Measurements from ENCODE around the gene GRAP2.

DNA sequence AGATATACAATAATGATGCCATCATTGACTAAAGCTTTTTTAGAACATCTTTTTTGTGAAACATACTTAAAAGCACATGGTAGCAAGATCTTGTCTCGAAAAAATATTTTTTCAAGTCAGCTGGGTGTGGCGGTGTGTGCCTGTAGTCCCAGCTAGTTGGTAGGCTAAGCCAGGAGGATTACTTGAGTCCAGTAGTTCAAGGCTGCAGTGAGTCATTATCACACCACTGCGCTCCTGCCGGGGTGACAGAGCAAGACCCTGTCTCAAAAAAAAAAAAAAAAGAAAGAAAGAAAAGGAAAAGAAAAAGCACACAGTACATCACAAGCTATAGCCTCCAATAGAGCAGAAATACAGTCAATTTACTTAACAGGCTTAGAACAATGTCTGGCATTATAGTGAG, 44.3 kb upstream of the GRAP2 start:
- TF ChIP-seq STAG1 (CRISPR knock-in tag; IDR thresholded peaks at IDR 0.05; ENCODE audit: borderline replicate concordance) (no peak), CBX3 (IDR thresholded peaks at IDR 0.05; ENCODE audit: borderline replicate concordance in 1 of 2, low read length in 2 of 2) (no peak), ETV5 (CRISPR knock-in tag; IDR thresholded peaks at IDR 0.05; ENCODE audit: low read depth) (no peak), ZNF239 (CRISPR knock-in tag; IDR thresholded peaks at IDR 0.05) (no peak), ZNF561 (CRISPR knock-in tag; conservative IDR thresholded peaks at IDR 0.05) (no peak), POLR2A (conservative IDR thresholded peaks at IDR 0.05) (no peak), RFX5 (IDR thresholded peaks at IDR 0.05; ENCODE audit: low read depth, low read length) (no peak), EZH2 (IDR thresholded peaks at IDR 0.05; ENCODE audit: borderline replicate concordance, low read depth, low read length) (no peak)
- TF ChIP-seq, protein P1, sequence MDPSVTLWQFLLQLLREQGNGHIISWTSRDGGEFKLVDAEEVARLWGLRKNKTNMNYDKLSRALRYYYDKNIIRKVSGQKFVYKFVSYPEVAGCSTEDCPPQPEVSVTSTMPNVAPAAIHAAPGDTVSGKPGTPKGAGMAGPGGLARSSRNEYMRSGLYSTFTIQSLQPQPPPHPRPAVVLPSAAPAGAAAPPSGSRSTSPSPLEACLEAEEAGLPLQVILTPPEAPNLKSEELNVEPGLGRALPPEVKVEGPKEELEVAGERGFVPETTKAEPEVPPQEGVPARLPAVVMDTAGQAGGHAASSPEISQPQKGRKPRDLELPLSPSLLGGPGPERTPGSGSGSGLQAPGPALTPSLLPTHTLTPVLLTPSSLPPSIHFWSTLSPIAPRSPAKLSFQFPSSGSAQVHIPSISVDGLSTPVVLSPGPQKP (CRISPR knock-in tag; IDR thresholded peaks at IDR 0.05), result no peak
- TF ChIP-seq, protein P2, sequence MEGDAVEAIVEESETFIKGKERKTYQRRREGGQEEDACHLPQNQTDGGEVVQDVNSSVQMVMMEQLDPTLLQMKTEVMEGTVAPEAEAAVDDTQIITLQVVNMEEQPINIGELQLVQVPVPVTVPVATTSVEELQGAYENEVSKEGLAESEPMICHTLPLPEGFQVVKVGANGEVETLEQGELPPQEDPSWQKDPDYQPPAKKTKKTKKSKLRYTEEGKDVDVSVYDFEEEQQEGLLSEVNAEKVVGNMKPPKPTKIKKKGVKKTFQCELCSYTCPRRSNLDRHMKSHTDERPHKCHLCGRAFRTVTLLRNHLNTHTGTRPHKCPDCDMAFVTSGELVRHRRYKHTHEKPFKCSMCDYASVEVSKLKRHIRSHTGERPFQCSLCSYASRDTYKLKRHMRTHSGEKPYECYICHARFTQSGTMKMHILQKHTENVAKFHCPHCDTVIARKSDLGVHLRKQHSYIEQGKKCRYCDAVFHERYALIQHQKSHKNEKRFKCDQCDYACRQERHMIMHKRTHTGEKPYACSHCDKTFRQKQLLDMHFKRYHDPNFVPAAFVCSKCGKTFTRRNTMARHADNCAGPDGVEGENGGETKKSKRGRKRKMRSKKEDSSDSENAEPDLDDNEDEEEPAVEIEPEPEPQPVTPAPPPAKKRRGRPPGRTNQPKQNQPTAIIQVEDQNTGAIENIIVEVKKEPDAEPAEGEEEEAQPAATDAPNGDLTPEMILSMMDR (IDR thresholded peaks at IDR 0.05 in 2 of 3, conservative IDR thresholded peaks at IDR 0.05 in 1 of 3; ENCODE audit: insufficient read depth in 2 of 3, low read depth in 1 of 3, low read length in 3 of 3), result no peak
- TF ChIP-seq, protein P3, sequence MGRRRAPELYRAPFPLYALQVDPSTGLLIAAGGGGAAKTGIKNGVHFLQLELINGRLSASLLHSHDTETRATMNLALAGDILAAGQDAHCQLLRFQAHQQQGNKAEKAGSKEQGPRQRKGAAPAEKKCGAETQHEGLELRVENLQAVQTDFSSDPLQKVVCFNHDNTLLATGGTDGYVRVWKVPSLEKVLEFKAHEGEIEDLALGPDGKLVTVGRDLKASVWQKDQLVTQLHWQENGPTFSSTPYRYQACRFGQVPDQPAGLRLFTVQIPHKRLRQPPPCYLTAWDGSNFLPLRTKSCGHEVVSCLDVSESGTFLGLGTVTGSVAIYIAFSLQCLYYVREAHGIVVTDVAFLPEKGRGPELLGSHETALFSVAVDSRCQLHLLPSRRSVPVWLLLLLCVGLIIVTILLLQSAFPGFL (CRISPR knock-in tag; IDR thresholded peaks at IDR 0.05), result no peak

Data from K562 (cell line).